ENCODE measurements around the gene GPR148. TPM values are rescaled to one million over a fixed set of nuclear protein-coding genes. Genes with fewer than 3 reads are reported as not detected.
A peak's percentile ranks its signal among the peaks of the same experiment; 100 is the strongest.
"Not testable (repeated sequence)": the region's sequence is repeated elsewhere in the genome, so short reads cannot be mapped to it uniquely, and the experiment has no call there.

GPR148 gene
- total RNA-seq, 1 donor from 2014 or later: not detected

GRCh38 chr2:130729322-130730299 is 741 bp downstream of the GPR148 start:
- Mint-ChIP-seq H3K27ac (no peak overlapping the region), H3K4me3 (ENCODE audit: low read depth) (peak overlapping the region; percentile 15), H3K36me3 (ENCODE audit: low read depth) (no peaks in the 10 kb centered on the region), H3K9me3 (no peaks in the 10 kb centered on the region), H3K27me3 (ENCODE audit: low read depth) (peaks cover 16% of the 10 kb centered on the region), H3K4me1 (ENCODE audit: low read depth) (peaks cover 7% of the 10 kb centered on the region)
- DNase-seq (ENCODE audit: low spot score): no peak
- intact Hi-C loops (cut with micrococcal nuclease): loop anchor here (5.0 to 10.0 kb wide), 2 partner anchors 68 to 365 kb away; partner anchors contain the start of gene FAM168B

GRCh38 chr2:130732257-130732656 is 3.4 kb downstream of the GPR148 start:
- DNase-seq (ENCODE audit: low spot score); H3K4me3 Mint-ChIP-seq (ENCODE audit: low read depth); H3K9me3 Mint-ChIP-seq; H3K36me3 Mint-ChIP-seq (ENCODE audit: low read depth); H3K27ac Mint-ChIP-seq; intact Hi-C loops (cut with micrococcal nuclease); H3K4me1 Mint-ChIP-seq (ENCODE audit: low read depth): not testable (repeated sequence)
- peaks cover 16% of the 10 kb centered on the region for H3K27me3 Mint-ChIP-seq (ENCODE audit: low read depth)

GRCh38 chr2:130735200-130735599 is 6.3 kb downstream of the GPR148 start:
- H3K4me1 Mint-ChIP-seq (ENCODE audit: low read depth): no peaks in the 10 kb centered on the region
- peaks cover 14% of the 10 kb centered on the region for H3K27me3 Mint-ChIP-seq (ENCODE audit: low read depth)
- no peaks in the 10 kb centered on the region for H3K9me3 Mint-ChIP-seq
- intact Hi-C loops (cut with micrococcal nuclease): no loop called here
- DNase-seq (ENCODE audit: low spot score): no peak
- no peak overlapping the region for H3K4me3 Mint-ChIP-seq (ENCODE audit: low read depth)
- no peaks in the 10 kb centered on the region for H3K36me3 Mint-ChIP-seq (ENCODE audit: low read depth)
- no peak overlapping the region for H3K27ac Mint-ChIP-seq

- Mint-ChIP-seq H3K27me3 (ENCODE audit: low read depth) (peaks cover 11% of the 10 kb centered on the region), H3K36me3 (ENCODE audit: low read depth) (no peaks in the 10 kb centered on the region), H3K4me1 (ENCODE audit: low read depth) (no peaks in the 10 kb centered on the region), H3K27ac (no peak overlapping the region), H3K4me3 (ENCODE audit: low read depth) (no peak overlapping the region), H3K9me3 (no peaks in the 10 kb centered on the region)
- intact Hi-C loops (cut with micrococcal nuclease): no loop called here
- DNase-seq (ENCODE audit: low spot score): no peak
Observed at GRCh38 chr2:130736487-130736886, 7.6 kb downstream of the GPR148 start.

GRCh38 chr2:130737592-130737991 is 8.7 kb downstream of the GPR148 start:
- no peaks in the 10 kb centered on the region for H3K36me3 Mint-ChIP-seq (ENCODE audit: low read depth)
- intact Hi-C loops (cut with micrococcal nuclease): no loop called here
- H3K4me3 Mint-ChIP-seq (ENCODE audit: low read depth): no peak overlapping the region
- no peaks in the 10 kb centered on the region for H3K9me3 Mint-ChIP-seq
- no peak overlapping the region for H3K27ac Mint-ChIP-seq
- H3K27me3 Mint-ChIP-seq (ENCODE audit: low read depth): peaks cover 12% of the 10 kb centered on the region
- DNase-seq (ENCODE audit: low spot score): no peak
- no peaks in the 10 kb centered on the region for H3K4me1 Mint-ChIP-seq (ENCODE audit: low read depth)

GRCh38 chr2:130740671-130741070 is 11.8 kb downstream of the GPR148 start:
- intact Hi-C loops (cut with micrococcal nuclease): no loop called here
- Mint-ChIP-seq H3K9me3 (no peaks in the 10 kb centered on the region), H3K27ac (no peak overlapping the region), H3K36me3 (ENCODE audit: low read depth) (no peaks in the 10 kb centered on the region), H3K4me1 (ENCODE audit: low read depth) (no peaks in the 10 kb centered on the region), H3K4me3 (ENCODE audit: low read depth) (no peak overlapping the region), H3K27me3 (ENCODE audit: low read depth) (peaks cover 15% of the 10 kb centered on the region)
- no peak for DNase-seq (ENCODE audit: low spot score)

- Mint-ChIP-seq H3K36me3 (ENCODE audit: low read depth) (no peaks in the 10 kb centered on the region), H3K27ac (no peak overlapping the region), H3K27me3 (ENCODE audit: low read depth) (peaks cover 18% of the 10 kb centered on the region), H3K9me3 (no peaks in the 10 kb centered on the region), H3K4me1 (ENCODE audit: low read depth) (no peaks in the 10 kb centered on the region), H3K4me3 (ENCODE audit: low read depth) (no peak overlapping the region)
- DNase-seq (ENCODE audit: low spot score): no peak
- intact Hi-C loops (cut with micrococcal nuclease): no loop called here
Observed at GRCh38 chr2:130743278-130743677, 14.4 kb downstream of the GPR148 start.

GRCh38 chr2:130744287-130745117 is 15.6 kb downstream of the GPR148 start:
- Mint-ChIP-seq H3K27me3 (ENCODE audit: low read depth) (peaks cover 18% of the 10 kb centered on the region), H3K4me1 (ENCODE audit: low read depth) (no peaks in the 10 kb centered on the region), H3K36me3 (ENCODE audit: low read depth) (no peaks in the 10 kb centered on the region), H3K4me3 (ENCODE audit: low read depth) (no peak overlapping the region), H3K9me3 (no peaks in the 10 kb centered on the region), H3K27ac (no peak overlapping the region)
- DNase-seq (ENCODE audit: low spot score): no peak
- intact Hi-C loops (cut with micrococcal nuclease): no loop called here

- DNase-seq (ENCODE audit: low spot score): no peak
- no peaks in the 10 kb centered on the region for H3K36me3 Mint-ChIP-seq (ENCODE audit: low read depth)
- intact Hi-C loops (cut with micrococcal nuclease): no loop called here
- no peak overlapping the region for H3K4me3 Mint-ChIP-seq (ENCODE audit: low read depth)
- H3K27me3 Mint-ChIP-seq (ENCODE audit: low read depth): peaks cover 16% of the 10 kb centered on the region
- H3K9me3 Mint-ChIP-seq: no peaks in the 10 kb centered on the region
- H3K27ac Mint-ChIP-seq: no peak overlapping the region
- no peaks in the 10 kb centered on the region for H3K4me1 Mint-ChIP-seq (ENCODE audit: low read depth)
Observed at GRCh38 chr2:130749078-130749477, 20.2 kb downstream of the GPR148 start.

- Mint-ChIP-seq H3K27me3 (ENCODE audit: low read depth) (peaks cover 15% of the 10 kb centered on the region), H3K36me3 (ENCODE audit: low read depth) (no peaks in the 10 kb centered on the region), H3K27ac (no peak overlapping the region), H3K4me1 (ENCODE audit: low read depth) (no peaks in the 10 kb centered on the region), H3K4me3 (ENCODE audit: low read depth) (no peak overlapping the region), H3K9me3 (no peaks in the 10 kb centered on the region)
- intact Hi-C loops (cut with micrococcal nuclease): no loop called here
- DNase-seq (ENCODE audit: low spot score): no peak
Observed at GRCh38 chr2:130749641-130750040, 20.8 kb downstream of the GPR148 start.

- no peaks in the 10 kb centered on the region for H3K9me3 Mint-ChIP-seq
- H3K4me3 Mint-ChIP-seq (ENCODE audit: low read depth): no peak overlapping the region
- H3K27me3 Mint-ChIP-seq (ENCODE audit: low read depth): peaks cover 29% of the 10 kb centered on the region
- intact Hi-C loops (cut with micrococcal nuclease): no loop called here
- no peak for DNase-seq (ENCODE audit: low spot score)
- H3K36me3 Mint-ChIP-seq (ENCODE audit: low read depth): no peaks in the 10 kb centered on the region
- no peaks in the 10 kb centered on the region for H3K4me1 Mint-ChIP-seq (ENCODE audit: low read depth)
- no peak overlapping the region for H3K27ac Mint-ChIP-seq
Observed at GRCh38 chr2:130754811-130755210, 25.9 kb downstream of the GPR148 start.

GRCh38 chr2:130755256-130756052 is 26.6 kb downstream of the GPR148 start, which contains the start of gene AMER3:
AMER3 (plus strand) TSS chr2:130755540; CDS start chr2:130762073, 6,533 bp downstream.
- H3K27ac Mint-ChIP-seq: no peak within 1 kb of the TSS
- DNase-seq (ENCODE audit: low spot score): no peak
- intact Hi-C loops (cut with micrococcal nuclease): no loop called here
- H3K27me3 Mint-ChIP-seq (ENCODE audit: low read depth): peaks cover 29% of the 10 kb centered on the region
- no peak within 1 kb of the TSS for H3K4me3 Mint-ChIP-seq (ENCODE audit: low read depth)
- no peaks in the 10 kb centered on the region for H3K4me1 Mint-ChIP-seq (ENCODE audit: low read depth)
- no peaks in the 10 kb centered on the region for H3K9me3 Mint-ChIP-seq
- H3K36me3 Mint-ChIP-seq (ENCODE audit: low read depth): no peaks in the 10 kb centered on the region
